ENCODE data around the gene CYP2J2.
A peak's percentile ranks its signal among the peaks of the same experiment; 100 is the strongest.
"Not testable (repeated sequence)": the region's sequence is repeated elsewhere in the genome, so short reads cannot be mapped to it uniquely, and the experiment has no call there.

The CYP2J2 gene

GRCh38 chr1:59926381-59927123 lies at the start of gene CYP2J2:
Gene CYP2J2 (minus strand): TSS chr1:59926773. CDS start chr1:59926746, 27 bp downstream.
- peak; percentile 51 for DNase-seq

GRCh38 chr1:59973719-59974118 lies 47.1 kb upstream of the CYP2J2 start:
- no peak for DNase-seq

DNA sequence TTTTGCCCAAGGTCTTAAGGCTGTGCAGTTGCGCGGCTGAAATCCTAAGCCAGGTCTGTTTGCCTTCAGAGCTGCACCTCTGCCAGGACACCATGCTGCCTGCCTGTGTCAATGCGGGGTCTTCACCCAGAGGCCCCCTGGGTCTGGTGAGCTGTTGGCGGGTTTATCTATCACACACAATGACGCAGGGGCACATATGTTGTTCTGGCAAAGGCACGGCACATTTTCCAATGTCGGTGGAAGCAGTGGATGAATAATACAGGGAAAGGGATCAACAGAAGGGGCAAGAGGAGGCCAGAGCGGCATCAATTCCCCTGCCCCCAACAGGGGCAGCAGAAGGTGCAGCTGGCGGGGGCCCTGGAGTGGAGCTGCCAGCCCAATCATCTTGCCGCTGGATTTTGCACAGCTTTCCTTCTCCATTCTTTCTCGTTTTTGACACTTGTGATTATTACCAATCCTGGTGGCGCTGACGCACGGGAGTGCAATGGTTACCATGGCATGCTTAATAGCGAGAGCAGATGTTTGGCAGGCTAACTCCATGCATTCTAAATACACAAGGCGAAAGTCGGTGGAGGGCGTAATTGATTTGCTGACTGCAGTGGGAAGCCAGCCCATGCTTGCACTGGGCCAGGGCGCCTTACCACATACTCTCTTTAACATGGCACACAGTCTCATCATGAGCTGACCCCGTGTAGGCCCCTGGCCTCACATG lies 45.8 kb upstream of the CYP2J2 start:
- no peak for DNase-seq

- DNase-seq: peak; percentile 43
These were observed 44.9 kb upstream of the CYP2J2 start for GRCh38 chr1:59971464-59971911.

DNA sequence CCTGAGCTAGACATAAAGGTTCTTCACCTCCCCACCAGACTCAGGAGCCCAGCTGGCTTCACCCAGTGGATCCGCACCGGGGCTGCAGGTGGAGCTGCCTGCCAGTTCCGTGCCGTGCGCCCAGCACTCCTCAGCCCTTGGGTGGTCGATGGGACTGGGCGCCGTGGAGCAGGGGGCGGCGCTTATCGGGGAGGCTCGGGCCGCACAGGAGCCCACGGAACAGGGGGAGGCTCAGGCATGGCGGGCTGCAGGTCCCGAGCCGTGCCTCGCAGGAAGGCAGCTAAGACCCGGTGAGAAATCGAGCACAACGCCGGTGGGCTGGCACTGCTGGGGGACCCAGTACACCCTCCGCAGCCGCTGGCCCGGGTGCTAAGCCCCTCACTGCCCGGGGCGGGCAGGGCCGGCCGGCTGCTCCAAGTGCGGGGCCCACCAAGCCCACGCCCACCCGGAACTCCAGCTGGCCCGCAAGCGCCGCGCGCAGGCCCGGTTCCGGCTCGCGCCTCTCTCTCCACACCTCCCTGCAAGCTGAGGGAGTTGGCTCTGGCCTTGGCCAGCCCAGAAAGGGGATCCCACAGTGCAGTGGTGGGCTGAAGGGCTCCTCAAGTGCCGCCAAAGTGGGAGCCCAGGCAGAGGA lies 43.1 kb upstream of the CYP2J2 start:
- not testable (repeated sequence) for DNase-seq

DNA sequence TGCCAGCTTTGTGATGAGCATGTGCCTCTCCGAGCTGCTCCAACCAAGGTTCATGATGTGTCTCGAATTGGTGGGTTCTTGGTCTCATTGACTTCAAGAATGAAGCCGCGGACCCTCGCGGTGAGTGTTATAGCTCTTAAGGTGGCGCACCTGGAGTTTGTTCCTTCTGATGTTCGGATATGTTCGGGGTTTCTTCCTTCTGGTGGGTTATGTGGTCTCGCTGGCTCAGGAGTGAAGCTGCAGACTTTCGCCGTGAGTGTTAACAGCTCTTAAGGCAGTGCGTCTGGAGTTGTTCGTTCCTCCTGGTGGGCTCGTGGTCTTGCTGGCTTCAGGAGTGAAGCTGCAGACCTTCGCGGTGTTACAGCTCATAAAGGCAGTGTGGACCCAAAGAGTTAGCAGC lies 42.2 kb upstream of the CYP2J2 start:
- DNase-seq: not testable (repeated sequence)

GRCh38 chr1:59967780-59968179 lies 41.2 kb upstream of the CYP2J2 start:
- no peak for DNase-seq

DNA sequence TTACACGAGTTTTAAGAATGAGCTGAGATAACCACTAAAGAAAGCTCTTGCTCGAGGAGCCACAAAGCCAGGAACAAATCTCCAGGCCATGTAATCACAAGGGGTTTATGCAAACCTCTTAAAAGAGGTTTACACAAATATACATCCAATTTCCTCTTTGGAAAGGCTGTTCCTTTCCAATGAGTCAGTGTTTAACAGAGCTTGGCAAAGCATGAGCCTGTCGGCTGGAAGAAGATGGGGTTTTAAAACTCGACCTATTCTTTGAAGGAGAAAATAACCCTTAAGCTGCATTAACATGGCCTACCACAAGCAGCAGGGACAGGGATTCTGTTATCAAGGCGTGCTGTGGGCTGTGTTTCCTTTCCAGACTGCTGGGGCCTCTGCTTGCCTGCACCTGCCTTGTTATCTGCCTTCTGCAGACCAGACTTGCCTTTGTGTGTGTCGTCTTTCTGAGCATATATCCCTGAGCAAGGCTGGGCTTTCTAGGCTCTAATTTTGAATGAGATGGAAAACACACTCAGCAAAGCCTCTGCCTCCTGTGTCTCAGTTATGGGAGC lies 40.6 kb upstream of the CYP2J2 start:
- no peak for DNase-seq

GRCh38 chr1:59952065-59952464 lies 25.5 kb upstream of the CYP2J2 start:
- no peak for DNase-seq

DNA sequence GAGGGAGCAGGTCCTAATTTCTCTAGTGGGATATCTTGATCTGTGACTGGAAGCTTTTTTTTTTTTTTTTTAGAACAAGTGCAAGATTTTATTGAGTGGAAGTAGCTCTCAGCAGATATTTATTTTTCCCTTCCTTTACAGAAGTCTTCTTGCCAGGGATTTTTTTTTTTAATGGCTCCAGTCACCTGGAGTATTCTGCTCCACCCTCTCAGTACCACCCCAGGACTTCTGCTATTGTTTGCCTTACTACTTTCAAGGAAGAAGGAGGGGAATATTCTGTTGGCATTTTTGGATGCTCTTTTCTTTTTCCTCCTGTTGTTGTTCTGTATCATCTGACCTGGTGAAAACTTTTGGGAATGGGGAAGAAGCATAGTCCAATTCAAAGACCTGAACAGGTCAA lies 23.1 kb upstream of the CYP2J2 start:
- DNase-seq: no peak

DNA sequence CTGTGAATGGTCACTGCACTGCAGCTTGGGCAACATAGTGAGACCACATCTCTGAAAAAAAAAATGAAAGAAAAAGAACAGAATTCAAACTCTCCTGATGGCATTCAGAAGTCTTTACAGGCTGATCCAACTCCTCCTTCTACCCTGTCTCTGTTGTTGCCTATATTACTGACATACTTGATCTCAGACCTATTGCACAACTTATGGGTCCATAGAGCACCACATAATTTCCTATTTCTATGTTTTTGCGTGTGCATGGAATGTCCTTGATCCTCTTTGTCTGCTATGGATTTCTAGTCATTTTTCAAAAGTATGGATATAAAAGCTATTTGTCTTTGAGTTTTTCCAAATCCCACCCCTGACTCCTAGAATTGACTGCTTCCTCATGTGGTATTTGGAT lies 22.4 kb upstream of the CYP2J2 start:
- no peak for DNase-seq

DNA sequence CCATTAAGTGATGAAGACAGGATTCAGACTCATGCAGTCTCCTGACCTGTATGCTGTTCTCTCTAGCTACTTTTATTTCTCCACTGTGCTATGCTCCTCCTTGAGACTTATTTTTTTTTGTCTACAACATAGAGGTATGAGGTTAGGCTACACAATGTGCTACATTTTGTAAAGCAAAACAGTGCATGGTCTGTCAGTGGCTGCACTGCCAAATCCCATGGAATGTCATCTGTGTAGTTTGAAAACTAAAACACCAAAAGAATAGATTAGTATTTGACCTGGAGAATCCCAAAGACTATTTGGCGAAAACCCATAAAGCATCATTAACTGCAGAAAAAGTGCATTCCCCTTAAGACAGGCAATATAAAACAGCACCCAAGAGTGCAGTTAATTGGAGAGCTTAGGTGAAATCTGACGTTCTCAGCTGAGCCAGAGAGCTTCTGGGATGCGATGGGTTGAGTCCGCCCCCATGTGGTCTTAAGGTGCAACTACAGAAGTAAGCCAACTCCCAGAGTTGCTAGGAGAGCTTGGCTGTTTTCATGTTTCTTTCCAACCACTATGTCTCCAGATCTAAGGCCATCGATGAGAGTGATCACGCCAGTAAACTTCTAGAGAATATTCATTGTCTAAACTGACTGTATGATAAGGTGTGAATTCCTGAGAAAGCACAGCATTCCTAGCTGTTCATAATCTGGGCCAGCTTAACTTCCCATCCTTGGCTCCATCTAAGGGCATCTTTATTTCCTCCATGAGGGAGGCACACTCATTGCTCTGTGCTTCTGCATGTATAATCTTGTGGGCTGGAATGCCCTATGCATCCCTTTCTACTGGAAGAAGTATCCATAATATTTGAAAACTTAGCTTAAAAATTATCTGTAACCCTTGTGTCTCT lies 20.7 kb upstream of the CYP2J2 start:
- DNase-seq: peak; percentile 35

GRCh38 chr1:59945790-59946189 lies 19.2 kb upstream of the CYP2J2 start:
- DNase-seq: no peak

DNA sequence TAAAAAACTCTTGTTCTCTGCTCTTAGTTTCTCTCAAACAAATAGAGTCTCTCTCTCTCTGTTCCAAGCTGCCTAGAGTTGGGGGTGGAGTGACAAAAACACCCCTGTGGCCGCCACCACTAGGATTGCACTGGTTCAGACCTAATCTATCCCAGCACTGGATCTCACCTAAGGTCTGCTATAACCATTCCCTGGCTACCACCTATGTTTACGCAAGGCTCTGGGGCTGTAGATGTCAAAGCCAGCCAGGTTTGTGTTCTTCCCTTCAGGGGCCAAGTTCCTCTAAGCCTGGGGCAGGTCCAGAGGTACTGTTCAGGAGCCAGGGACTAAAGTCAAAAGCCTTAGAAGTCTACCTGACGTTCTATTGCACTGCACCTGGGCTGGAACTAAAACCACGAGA lies 12.8 kb upstream of the CYP2J2 start:
- DNase-seq: no peak

DNA sequence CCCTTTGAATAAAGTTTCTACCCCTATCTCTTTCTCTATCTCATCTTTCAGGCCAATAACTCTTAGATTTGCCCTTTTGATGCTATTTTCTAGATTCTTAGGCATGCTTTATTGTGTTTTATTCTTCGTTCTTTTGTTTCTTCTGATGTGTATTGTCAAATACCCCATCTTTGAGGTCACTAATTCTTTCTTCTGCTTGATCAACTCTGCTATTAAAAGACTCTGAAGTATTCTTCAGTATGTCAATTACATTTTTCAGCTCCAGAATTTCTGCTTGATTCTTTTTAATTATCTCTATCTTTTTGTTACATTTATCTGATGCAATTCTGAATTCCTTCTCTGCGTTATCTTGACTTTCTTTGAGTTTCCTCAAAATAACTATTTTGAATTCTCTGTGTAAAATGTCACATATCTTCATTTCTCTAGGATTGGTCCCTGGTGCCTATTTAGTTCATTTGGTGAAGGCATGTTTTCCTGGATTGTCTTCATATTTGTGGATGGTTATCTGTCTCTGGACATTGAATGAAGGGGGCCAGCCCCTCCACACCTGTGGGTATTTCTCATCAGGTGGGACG lies 11.2 kb upstream of the CYP2J2 start:
- DNase-seq: no peak

- no peak for DNase-seq
These were observed 9.8 kb upstream of the CYP2J2 start for GRCh38 chr1:59936358-59936821.

DNA sequence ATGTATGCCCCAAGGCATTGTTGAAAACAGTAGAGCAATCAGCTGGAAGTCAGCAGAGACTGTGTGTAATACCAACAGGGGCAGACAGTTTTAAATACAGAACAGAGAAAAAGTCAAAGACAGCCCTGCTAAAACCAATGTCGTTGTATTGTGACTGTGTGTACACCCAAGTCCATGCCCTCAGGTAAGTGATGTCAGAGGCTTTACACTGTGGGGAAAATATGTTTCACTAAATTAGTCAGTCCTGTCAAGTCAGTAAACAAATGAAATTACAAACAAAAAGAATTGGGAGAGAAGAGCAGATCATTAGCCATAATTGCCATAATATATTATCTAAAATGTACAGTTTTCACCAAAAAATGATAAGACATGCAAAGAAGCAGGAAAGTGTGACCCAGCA lies 2.4 kb upstream of the CYP2J2 start:
- DNase-seq: no peak

DNA sequence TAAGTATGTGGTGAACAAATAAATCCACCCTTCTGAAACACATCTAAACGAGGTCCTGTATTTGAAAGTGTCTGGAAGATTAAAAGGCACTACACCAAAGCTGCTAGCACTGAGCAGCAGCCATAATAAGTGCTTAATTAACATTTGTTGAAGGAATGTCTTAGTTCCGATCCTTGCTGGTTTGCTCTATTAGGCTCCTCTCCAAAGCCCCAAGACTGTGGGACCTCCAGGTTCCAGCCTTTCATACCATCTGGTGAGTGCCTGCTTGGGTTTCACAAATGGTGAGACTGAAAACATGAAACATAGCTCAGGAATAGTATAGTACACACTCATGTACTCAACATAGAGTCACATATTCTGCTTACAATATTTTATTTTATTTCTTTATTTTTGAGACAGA lies 640 bp upstream of the CYP2J2 start:
- DNase-seq: no peak

DNA sequence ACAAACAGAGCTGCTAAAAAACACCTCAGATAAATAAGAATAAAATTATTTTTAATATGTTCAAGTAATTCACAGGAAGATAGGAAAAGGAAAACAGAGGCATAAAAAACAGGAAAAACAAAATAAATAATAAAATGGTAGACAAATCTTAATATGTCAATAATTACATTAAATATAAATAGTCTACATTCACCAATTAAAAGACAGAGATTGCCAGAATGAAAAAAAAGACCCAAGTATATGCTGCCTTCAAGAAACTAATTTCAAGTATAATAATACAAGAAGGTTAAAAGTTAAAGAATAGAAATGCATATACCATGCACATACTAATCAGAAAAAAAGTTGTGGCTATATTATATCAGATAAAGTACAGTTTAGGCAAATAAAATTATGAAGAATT lies 1.9 kb downstream of the CYP2J2 start:
- DNase-seq: no peak

- DNase-seq: not testable (repeated sequence)
These were observed 5.2 kb downstream of the CYP2J2 start for GRCh38 chr1:59921258-59921899.

DNA sequence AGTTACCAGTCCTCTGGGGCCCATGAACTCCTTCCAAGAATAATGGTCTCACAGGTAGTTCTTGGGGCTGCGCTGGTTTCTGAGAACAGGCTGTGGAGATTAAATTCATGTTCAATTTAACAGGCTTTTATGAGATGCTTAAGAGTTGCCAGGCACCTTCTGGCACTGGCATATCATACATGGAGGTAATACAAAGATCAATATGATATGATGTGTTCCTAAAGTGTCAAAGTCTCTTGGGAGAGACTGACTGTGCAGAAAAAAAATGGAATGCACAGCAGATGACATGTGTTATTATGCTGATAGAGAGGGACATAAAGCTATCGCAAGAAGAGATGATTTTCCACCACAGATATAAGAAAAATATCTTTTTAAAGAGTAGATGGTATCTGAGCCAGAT lies 6.8 kb downstream of the CYP2J2 start:
- DNase-seq: no peak

- DNase-seq: no peak
These were observed 8.8 kb downstream of the CYP2J2 start for GRCh38 chr1:59917785-59918180.

Data from stimulated activated CD4-positive, alpha-beta T cell treated with anti-CD3 and anti-CD28 coated beads, Interleukin-4, amount 100 ng/mL, for 1 hour (primary cell).